CD14-positive monocyte (primary cell): ENCODE measurements around the gene IMMT. TPM values are rescaled to one million over a fixed set of nuclear protein-coding genes. Genes with fewer than 3 reads are reported as not detected.

Experiments used
- DNase-seq, 3 donors: peaks; one replicate each; pipeline ENCODE4 v3.0.0-alpha.2; 2011 to 2022
- H2AFZ ChIP-seq: 2 replicates; pipeline ENCODE4 v1.6.0; 2012; ENCODE audit warnings: mild to moderate bottlenecking, low read depth, low read length, inconsistent platforms; ENCODE audit not compliant: insufficient read depth, poor library complexity, severe bottlenecking
- H3K27ac ChIP-seq, 2 donors: 1 replicate in 1 of 2; 2 replicates in 1 of 2; pipeline ENCODE4 v1.5.1; 2012 to 2013; ENCODE audit warnings: low read length in 2 of 2, control low read depth in 1 of 2, inconsistent platforms in 1 of 2, low read depth in 1 of 2, mild to moderate bottlenecking in 1 of 2
- H3K27me3 ChIP-seq, 2 donors: one replicate each; pipeline versions ENCODE4 v1.6.0 to v1.6.1; 2011 to 2013; ENCODE audit warnings: low read length in 2 of 2; ENCODE audit not compliant: control insufficient read depth in 2 of 2, insufficient read depth in 2 of 2
- H3K36me3 ChIP-seq, 2 donors: replicated peaks in 1 of 2; 1 replicate in 1 of 2; 2 replicates in 1 of 2; pipeline versions ENCODE4 v1.5.1 to v1.6.1; 2012 to 2013; ENCODE audit warnings: low read length in 2 of 2, control low read depth in 1 of 2, inconsistent platforms in 1 of 2, mild to moderate bottlenecking in 1 of 2; ENCODE audit not compliant: insufficient read depth in 2 of 2, control insufficient read depth in 1 of 2
- H3K4me1 ChIP-seq, 2 donors: 1 replicate in 1 of 2; 2 replicates in 1 of 2; pipeline versions ENCODE4 v1.5.1 to v1.6.1; 2012 to 2013; ENCODE audit warnings: low read length in 2 of 2, control low read depth in 1 of 2, inconsistent platforms in 1 of 2, mild to moderate bottlenecking in 1 of 2, moderate library complexity in 1 of 2; ENCODE audit not compliant: insufficient read depth in 2 of 2, control insufficient read depth in 1 of 2
- H3K4me2 ChIP-seq: replicated peaks from 2 replicates; pipeline ENCODE3; 2012; ENCODE audit warnings: low read length, moderate library complexity, mild to moderate bottlenecking; ENCODE audit not compliant: poor library complexity, severe bottlenecking; ENCODE audit errors: extremely low read depth
- H3K4me3 ChIP-seq, 3 experiments: fragments of 200-600 bp in 1 of 3; sonication (generic) in 1 of 3; replicated peaks in 1 of 3; 1 replicate in 2 of 3; 2 replicates in 1 of 3; pipeline ENCODE4 v1.5.1; 2011 to 2013; ENCODE audit warnings: low read length in 3 of 3, mild to moderate bottlenecking in 3 of 3, control low read depth in 2 of 3, low read depth in 2 of 3, inconsistent platforms in 1 of 3, moderate library complexity in 1 of 3
- H3K79me2 ChIP-seq: 2 replicates; pipeline ENCODE4 v1.6.0; 2012; ENCODE audit warnings: mild to moderate bottlenecking, control low read depth, inconsistent platforms, low read length, moderate library complexity; ENCODE audit not compliant: insufficient read depth
- H3K9ac ChIP-seq: 2 replicates; pipeline ENCODE4 v1.6.0; 2017; ENCODE audit warnings: low read length, mild to moderate bottlenecking; ENCODE audit not compliant: insufficient read depth, poor library complexity, severe bottlenecking
- H3K9me3 ChIP-seq, 2 donors: replicated peaks in 1 of 2; 1 replicate in 1 of 2; 2 replicates in 1 of 2; pipeline versions ENCODE4 v1.5.1 to v1.6.1; 2012 to 2013; ENCODE audit warnings: low read length in 2 of 2, control low read depth in 1 of 2; ENCODE audit not compliant: control insufficient read depth in 1 of 2, insufficient read depth in 1 of 2
- H4K20me1 ChIP-seq: 2 replicates; pipeline ENCODE4 v1.6.0; 2012; ENCODE audit warnings: mild to moderate bottlenecking, low read length, control low read depth, moderate library complexity; ENCODE audit not compliant: insufficient read depth
- H3K27ac Mint-ChIP-seq, 7 donors: one replicate each; pipeline ENCODE4 v1.8.0; 2020; ENCODE audit warnings: mild to moderate bottlenecking in 7 of 7, mixed read lengths in 7 of 7, moderate library complexity in 6 of 7, inconsistent platforms in 2 of 7
- H3K27me3 Mint-ChIP-seq, 3 donors: one replicate each; pipeline ENCODE4 v1.8.0; 2021 to 2022; ENCODE audit warnings: low read depth in 3 of 3, mild to moderate bottlenecking in 3 of 3, mixed read lengths in 3 of 3, moderate library complexity in 3 of 3, inconsistent platforms in 1 of 3
- H3K36me3 Mint-ChIP-seq, 2 donors: one replicate each; pipeline ENCODE4 v1.8.0; 2020; ENCODE audit warnings: mixed read lengths in 2 of 2, inconsistent platforms in 1 of 2, mild to moderate bottlenecking in 1 of 2
- H3K4me1 Mint-ChIP-seq: one replicate; pipeline ENCODE4 v1.8.0; 2020; ENCODE audit warnings: mild to moderate bottlenecking, mixed read lengths
- H3K4me3 Mint-ChIP-seq, 2 donors: one replicate each; pipeline ENCODE4 v1.8.0; 2020; ENCODE audit warnings: mild to moderate bottlenecking in 2 of 2, mixed read lengths in 2 of 2, moderate library complexity in 1 of 2
- H3K9me3 Mint-ChIP-seq, 7 donors: one replicate each; pipeline ENCODE4 v1.8.0; 2020 to 2022; ENCODE audit warnings: mixed read lengths in 7 of 7, mild to moderate bottlenecking in 6 of 7, moderate library complexity in 6 of 7, inconsistent platforms in 2 of 7
- WGBS: methylation state at CpG from one replicate; pipeline ENCODE4 v1.1.5; 2013; ENCODE audit warnings: missing lambda C conversion rate; ENCODE audit not compliant: insufficient coverage; 5-methylcytosine and 5-hydroxymethylcytosine counted together
- intact Hi-C, 2 donors: fragments of 100-400 bp; cut with micrococcal nuclease; formaldehyde crosslinking; loops; one replicate each; pipeline versions ENCODE4 v1.15.0 to v1.15.1; 2023
- polyA plus RNA-seq, 3 donors: library from polyadenylated mRNA; depleted of rRNA in 1 of 3; unstranded in 2 of 3; stranded (reverse) in 1 of 3; fragments of 300-500 nt in 2 of 3; fragments of >200 nt in 1 of 3; fragmentation: Illumina TruSeq in 2 of 3; gene quantifications; 1 replicate in 2 of 3; 2 replicates in 1 of 3; pipeline ENCODE4 v1.2.3, GENCODE V29; 2012 to 2021
- TF ChIP-seq, protein P1 (sequence below): fragments of 200-600 bp; IDR thresholded peaks from one replicate; pipeline ENCODE4 v1.8.0; 2022; ENCODE audit warnings: antibody characterized with exemption, mild to moderate bottlenecking

IMMT gene
- polyA plus RNA-seq, 3 donors = 24.3 to 54.0 (median 41.2) TPM

DNA sequence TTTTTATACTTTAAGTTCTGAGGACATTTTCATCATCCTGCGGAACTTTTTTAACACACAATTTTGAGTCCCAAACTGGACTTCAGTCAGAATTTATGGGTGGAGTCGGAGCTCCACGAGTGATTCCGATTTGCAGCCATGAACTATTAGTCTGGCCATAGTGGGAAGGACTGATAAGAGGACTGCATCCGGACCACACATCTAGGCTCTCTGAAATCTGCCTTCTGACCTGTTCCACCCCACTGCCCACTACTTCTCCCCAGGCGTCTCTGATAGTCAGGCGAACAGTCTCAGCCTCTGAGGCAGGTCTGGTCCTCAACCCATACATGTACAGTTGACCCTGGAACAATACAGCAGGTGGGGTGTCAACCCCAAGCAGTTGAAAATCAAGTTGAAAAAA, 9.2 kb upstream of the IMMT start:
- Mint-ChIP-seq H3K9me3 (no peaks in the 10 kb centered on the region), H3K4me1 (peaks cover 9% of the 10 kb centered on the region), H3K4me3 (no peak overlapping the region), H3K27ac (peak overlapping the region in 2 of 7 donors; percentile 45 to 58), H3K36me3 (peaks cover 47 to 65% of the 10 kb centered on the region in 2 donors), H3K27me3 (peaks cover 0 to 4% (median 1%) of the 10 kb centered on the region in 3 donors)
- H3K4me3 ChIP-seq = no peak overlapping the region
- H2AFZ ChIP-seq = no peak overlapping the region
- no peak for DNase-seq
- no peaks in the 10 kb centered on the region for H4K20me1 ChIP-seq
- peaks cover 40 to 45% of the 10 kb centered on the region in 2 donors for H3K36me3 ChIP-seq
- 100% methylated on average over 3 of the region's 7 CpGs for WGBS
- intact Hi-C loops = no loop called here
- H3K27me3 ChIP-seq = no peaks in the 10 kb centered on the region
- H3K9ac ChIP-seq = no peak overlapping the region
- peaks cover 4 to 12% of the 10 kb centered on the region in 2 donors for H3K4me1 ChIP-seq
- no peak overlapping the region for H3K27ac ChIP-seq
- H3K4me2 ChIP-seq = no peak overlapping the region
- TF ChIP-seq, protein P1, sequence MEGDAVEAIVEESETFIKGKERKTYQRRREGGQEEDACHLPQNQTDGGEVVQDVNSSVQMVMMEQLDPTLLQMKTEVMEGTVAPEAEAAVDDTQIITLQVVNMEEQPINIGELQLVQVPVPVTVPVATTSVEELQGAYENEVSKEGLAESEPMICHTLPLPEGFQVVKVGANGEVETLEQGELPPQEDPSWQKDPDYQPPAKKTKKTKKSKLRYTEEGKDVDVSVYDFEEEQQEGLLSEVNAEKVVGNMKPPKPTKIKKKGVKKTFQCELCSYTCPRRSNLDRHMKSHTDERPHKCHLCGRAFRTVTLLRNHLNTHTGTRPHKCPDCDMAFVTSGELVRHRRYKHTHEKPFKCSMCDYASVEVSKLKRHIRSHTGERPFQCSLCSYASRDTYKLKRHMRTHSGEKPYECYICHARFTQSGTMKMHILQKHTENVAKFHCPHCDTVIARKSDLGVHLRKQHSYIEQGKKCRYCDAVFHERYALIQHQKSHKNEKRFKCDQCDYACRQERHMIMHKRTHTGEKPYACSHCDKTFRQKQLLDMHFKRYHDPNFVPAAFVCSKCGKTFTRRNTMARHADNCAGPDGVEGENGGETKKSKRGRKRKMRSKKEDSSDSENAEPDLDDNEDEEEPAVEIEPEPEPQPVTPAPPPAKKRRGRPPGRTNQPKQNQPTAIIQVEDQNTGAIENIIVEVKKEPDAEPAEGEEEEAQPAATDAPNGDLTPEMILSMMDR = no peak
- H3K9me3 ChIP-seq = no peaks in the 10 kb centered on the region
- H3K79me2 ChIP-seq = peaks cover 52% of the 10 kb centered on the region

DNA sequence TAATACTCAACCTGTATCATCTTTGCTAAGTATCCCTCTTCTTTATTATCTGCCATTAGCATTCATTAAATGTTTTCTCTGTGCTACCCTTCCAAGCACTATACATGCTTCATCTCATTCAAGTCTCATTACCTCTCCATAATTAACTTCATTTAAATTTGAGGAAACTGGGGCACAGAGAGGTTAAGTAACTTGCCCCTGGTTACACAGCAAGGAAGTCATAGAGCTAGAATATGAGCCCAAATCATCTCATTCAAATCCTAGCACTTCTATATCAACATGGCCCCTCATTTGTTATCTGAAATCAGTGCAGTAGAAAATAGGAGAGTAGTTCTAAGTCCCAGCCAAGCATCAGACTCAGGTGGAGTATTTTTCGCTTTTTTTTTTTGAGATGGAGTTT, 8.4 kb upstream of the IMMT start:
- no peak overlapping the region for H3K4me2 ChIP-seq
- H3K4me1 ChIP-seq = peaks cover 4 to 12% of the 10 kb centered on the region in 2 donors
- no peak overlapping the region for H3K9ac ChIP-seq
- no peaks in the 10 kb centered on the region for H4K20me1 ChIP-seq
- H3K27me3 ChIP-seq = no peaks in the 10 kb centered on the region
- H3K27me3 Mint-ChIP-seq = peaks cover 0 to 4% (median 1%) of the 10 kb centered on the region in 3 donors
- no peak overlapping the region for H2AFZ ChIP-seq
- H3K36me3 Mint-ChIP-seq = peaks cover 40 to 58% of the 10 kb centered on the region in 2 donors
- H3K4me3 ChIP-seq = no peak overlapping the region
- H3K4me1 Mint-ChIP-seq = peaks cover 9% of the 10 kb centered on the region
- no peak overlapping the region for H3K27ac ChIP-seq
- no peaks in the 10 kb centered on the region for H3K9me3 Mint-ChIP-seq
- H3K27ac Mint-ChIP-seq = no peak overlapping the region
- intact Hi-C loops = no loop called here
- DNase-seq = no peak
- H3K9me3 ChIP-seq = no peaks in the 10 kb centered on the region
- TF ChIP-seq, protein P1 = no peak
- H3K4me3 Mint-ChIP-seq = no peak overlapping the region
- H3K36me3 ChIP-seq = peaks cover 32 to 37% of the 10 kb centered on the region in 2 donors
- WGBS = 100% methylated on average over 1 of the region's 1 CpG
- peaks cover 54% of the 10 kb centered on the region for H3K79me2 ChIP-seq
